ENCODE data around the gene CISD1.

DNA sequence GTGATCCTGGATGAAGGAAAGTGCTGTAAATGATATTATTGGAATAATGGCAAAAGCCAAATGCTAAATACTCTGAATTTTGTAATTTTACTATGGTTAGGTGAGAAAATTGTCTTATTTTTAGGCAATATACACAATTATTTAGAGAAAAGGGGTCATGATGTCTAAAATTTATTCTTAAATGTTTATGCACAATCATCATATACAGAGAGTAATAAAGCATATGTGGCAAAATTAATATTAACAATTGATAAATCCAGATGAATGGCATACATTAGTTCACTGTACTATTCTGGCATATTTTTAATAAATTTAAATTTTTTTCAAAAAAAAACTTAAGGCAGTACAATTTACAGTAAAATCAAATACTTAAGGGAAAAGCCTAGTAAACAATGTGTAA is 8.6 kb upstream of the CISD1 start:
- TF ChIP-seq, protein P1, sequence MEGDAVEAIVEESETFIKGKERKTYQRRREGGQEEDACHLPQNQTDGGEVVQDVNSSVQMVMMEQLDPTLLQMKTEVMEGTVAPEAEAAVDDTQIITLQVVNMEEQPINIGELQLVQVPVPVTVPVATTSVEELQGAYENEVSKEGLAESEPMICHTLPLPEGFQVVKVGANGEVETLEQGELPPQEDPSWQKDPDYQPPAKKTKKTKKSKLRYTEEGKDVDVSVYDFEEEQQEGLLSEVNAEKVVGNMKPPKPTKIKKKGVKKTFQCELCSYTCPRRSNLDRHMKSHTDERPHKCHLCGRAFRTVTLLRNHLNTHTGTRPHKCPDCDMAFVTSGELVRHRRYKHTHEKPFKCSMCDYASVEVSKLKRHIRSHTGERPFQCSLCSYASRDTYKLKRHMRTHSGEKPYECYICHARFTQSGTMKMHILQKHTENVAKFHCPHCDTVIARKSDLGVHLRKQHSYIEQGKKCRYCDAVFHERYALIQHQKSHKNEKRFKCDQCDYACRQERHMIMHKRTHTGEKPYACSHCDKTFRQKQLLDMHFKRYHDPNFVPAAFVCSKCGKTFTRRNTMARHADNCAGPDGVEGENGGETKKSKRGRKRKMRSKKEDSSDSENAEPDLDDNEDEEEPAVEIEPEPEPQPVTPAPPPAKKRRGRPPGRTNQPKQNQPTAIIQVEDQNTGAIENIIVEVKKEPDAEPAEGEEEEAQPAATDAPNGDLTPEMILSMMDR (IDR thresholded peaks at IDR 0.05), result no peak
- no peak for TF ChIP-seq POLR2A (IDR thresholded peaks at IDR 0.05)
- no peak for TF ChIP-seq EP300 (IDR thresholded peaks at IDR 0.05)
- TF ChIP-seq POLR2AphosphoS5 (IDR thresholded peaks at IDR 0.05), result no peak
